HG03575 (cell line): Measurements from ENCODE around the gene SLC16A10.

ENCODE experiments used
- ATAC-seq: cut with Tn5 transposase; IDR thresholded peaks from one replicate; pipeline ENCODE4 v1.9.1; 2021; ENCODE audit not compliant: unreplicated experiment, insufficient number of reproducible peaks, low FRiP score; ENCODE audit errors: extremely low read depth

Gene SLC16A10

GRCh38 chr6:111270121-111270520, 182.8 kb downstream of the SLC16A10 start:
- ATAC-seq: no peak

- no peak for ATAC-seq
Observed at GRCh38 chr6:111274593-111275217, 187.4 kb downstream of the SLC16A10 start.

GRCh38 chr6:111276335-111276734, 189.0 kb downstream of the SLC16A10 start:
- ATAC-seq: no peak

GRCh38 chr6:111276736-111277135, 189.4 kb downstream of the SLC16A10 start:
- no peak for ATAC-seq

GRCh38 chr6:111277819-111278218, 190.5 kb downstream of the SLC16A10 start:
- ATAC-seq: no peak

GRCh38 chr6:111278731-111279130, 191.4 kb downstream of the SLC16A10 start:
- ATAC-seq: no peak

GRCh38 chr6:111280445-111280955, 193.2 kb downstream of the SLC16A10 start:
- no peak for ATAC-seq
